Skeletal muscle tissue (tissue), 4 donors: Measurements from ENCODE around the gene RING1. TPM values are rescaled to one million over a fixed set of nuclear protein-coding genes. Genes with fewer than 3 reads are reported as not detected.
A peak's percentile ranks its signal among the peaks of the same experiment; 100 is the strongest.

Experiments used
- H3K27ac ChIP-seq: one replicate; pipeline ENCODE4 v1.7.0; 2013; ENCODE audit warnings: mild to moderate bottlenecking, low read depth, low read length, inconsistent platforms
- H3K27me3 ChIP-seq, 3 donors: one replicate each; pipeline ENCODE4 v1.7.0; 2013; ENCODE audit warnings: low read length in 3 of 3; ENCODE audit not compliant: control insufficient read depth in 3 of 3, insufficient read depth in 3 of 3
- H3K36me3 ChIP-seq, 3 donors: one replicate each; pipeline ENCODE4 v1.7.0; 2013; ENCODE audit warnings: low read length in 3 of 3; ENCODE audit not compliant: control insufficient read depth in 3 of 3, insufficient read depth in 3 of 3
- H3K4me1 ChIP-seq, 3 donors: one replicate each; pipeline ENCODE4 v1.7.0; 2013; ENCODE audit warnings: low read length in 3 of 3, mild to moderate bottlenecking in 3 of 3; ENCODE audit not compliant: control insufficient read depth in 3 of 3, insufficient read depth in 3 of 3
- H3K4me3 ChIP-seq, 3 donors: one replicate each; pipeline ENCODE4 v1.7.0; 2013; ENCODE audit warnings: low read length in 3 of 3
- H3K9ac ChIP-seq, 3 donors: one replicate each; pipeline ENCODE4 v1.7.0; 2013; ENCODE audit warnings: low read length in 3 of 3, mild to moderate bottlenecking in 3 of 3, moderate library complexity in 2 of 3, low read depth in 1 of 3
- H3K9me3 ChIP-seq, 3 donors: one replicate each; pipeline ENCODE4 v1.7.0; 2013; ENCODE audit warnings: low read length in 3 of 3; ENCODE audit not compliant: control insufficient read depth in 3 of 3
- total RNA-seq: library from RNA; depleted of rRNA; stranded (reverse); fragments of >200 nt; gene quantifications from one replicate; pipeline ENCODE4 v1.2.3, GENCODE V29; 2014
- donor health status: Osteomylitis.

RING1 gene
- 20.4 TPM for total RNA-seq

GRCh38 chr6:33208091-33208967 lies at the start of gene RING1:
Gene RING1, plus strand, starts transcription at chr6:33208500. Its CDS starts 323 bp downstream, at chr6:33208823.
- peaks cover 0 to 3% (median 0%) of the 10 kb centered on the region in 3 donors for H3K27me3 ChIP-seq
- H3K27ac ChIP-seq, result peak within 1 kb of the TSS; percentile 95
- H3K36me3 ChIP-seq, result peaks cover 24 to 31% (median 27%) of the 10 kb centered on the region in 3 donors
- peaks cover 22 to 43% (median 31%) of the 10 kb centered on the region in 3 donors for H3K4me1 ChIP-seq
- H3K9me3 ChIP-seq, result no peaks in the 10 kb centered on the region
- H3K4me3 ChIP-seq, result peak within 1 kb of the TSS; percentile 82 to 88 (median 88)
- H3K9ac ChIP-seq, result peak within 1 kb of the TSS; percentile 96 to 100 (median 98)

DNA sequence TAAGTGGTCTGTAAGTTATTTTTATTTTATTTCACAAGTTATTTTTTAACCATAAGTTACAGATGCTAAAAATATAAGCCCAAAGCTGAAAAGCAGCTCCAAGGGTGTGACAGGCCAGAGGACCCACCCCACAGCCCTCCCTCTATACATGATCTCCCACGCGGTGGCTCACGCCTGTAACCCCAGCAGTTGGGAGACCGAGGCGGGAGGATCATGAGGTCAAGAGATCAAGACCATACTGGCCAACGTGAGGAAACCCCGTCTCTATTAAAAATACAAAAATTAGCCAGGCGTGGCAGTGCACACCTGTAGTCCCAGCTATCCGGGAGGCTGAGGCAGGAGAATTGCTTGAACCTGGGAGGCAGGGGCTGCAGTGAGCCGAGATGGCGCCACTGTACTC lies 48.2 kb upstream of the RING1 start:
- H3K27me3 ChIP-seq, result no peaks in the 10 kb centered on the region
- no peaks in the 10 kb centered on the region for H3K9me3 ChIP-seq
- H3K36me3 ChIP-seq, result no peaks in the 10 kb centered on the region
- H3K4me3 ChIP-seq, result no peak overlapping the region
- no peak overlapping the region for H3K27ac ChIP-seq
- H3K4me1 ChIP-seq, result peaks cover 7 to 21% (median 20%) of the 10 kb centered on the region in 3 donors
- no peak overlapping the region for H3K9ac ChIP-seq

DNA sequence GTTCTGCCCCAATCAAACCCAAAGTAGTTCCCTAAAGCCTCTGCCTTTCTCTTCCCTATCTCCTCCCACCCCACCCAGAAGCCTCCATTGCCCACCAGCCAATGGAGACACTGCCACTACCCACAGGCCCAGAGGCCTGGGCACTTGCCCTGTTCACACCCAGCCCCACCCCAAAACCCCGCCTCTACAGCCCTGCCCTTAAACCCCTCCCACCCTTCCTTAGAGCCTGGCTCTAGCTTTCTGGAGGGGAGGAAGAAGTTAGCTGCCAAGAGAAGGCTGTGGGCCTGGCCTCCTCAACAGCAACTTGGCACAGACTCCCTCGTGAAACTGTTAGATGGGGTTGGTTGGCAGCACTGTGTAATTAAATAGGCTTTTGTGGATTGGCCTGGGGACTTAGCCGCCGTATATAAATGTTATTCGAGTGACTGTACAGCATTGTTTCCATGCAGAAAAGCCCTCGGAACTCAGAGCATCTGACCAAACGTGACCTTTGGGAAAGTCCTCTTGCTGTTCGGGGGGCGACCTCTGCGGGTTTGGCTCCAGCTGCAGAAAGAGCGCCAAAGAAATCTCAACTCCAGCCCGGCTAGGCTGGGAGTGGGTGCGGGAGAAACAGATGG lies 47.5 kb upstream of the RING1 start:
- H3K4me3 ChIP-seq, result no peak overlapping the region

GRCh38 chr6:33161354-33162331 lies 46.7 kb upstream of the RING1 start:
- Histone ChIP-seq H3K9me3 (no peaks in the 10 kb centered on the region), H3K4me1 (peaks cover 7 to 21% (median 20%) of the 10 kb centered on the region in 3 donors), H3K9ac (peak overlapping the region; percentile 51 to 76 (median 74)), H3K36me3 (no peaks in the 10 kb centered on the region), H3K4me3 (peak overlapping the region; percentile 63 to 67 (median 66)), H3K27ac (peak overlapping the region; percentile 56), H3K27me3 (no peaks in the 10 kb centered on the region)

More for the DNA sequence above, 47.5 kb upstream of the RING1 start:
- H3K9ac ChIP-seq, result peak overlapping the region in 2 of 3 donors; percentile 51 to 76
- H3K4me1 ChIP-seq, result peaks cover 7 to 21% (median 20%) of the 10 kb centered on the region in 3 donors
- H3K27ac ChIP-seq, result peak overlapping the region; percentile 56
- no peaks in the 10 kb centered on the region for H3K9me3 ChIP-seq
- no peaks in the 10 kb centered on the region for H3K27me3 ChIP-seq
- H3K36me3 ChIP-seq, result no peaks in the 10 kb centered on the region

DNA sequence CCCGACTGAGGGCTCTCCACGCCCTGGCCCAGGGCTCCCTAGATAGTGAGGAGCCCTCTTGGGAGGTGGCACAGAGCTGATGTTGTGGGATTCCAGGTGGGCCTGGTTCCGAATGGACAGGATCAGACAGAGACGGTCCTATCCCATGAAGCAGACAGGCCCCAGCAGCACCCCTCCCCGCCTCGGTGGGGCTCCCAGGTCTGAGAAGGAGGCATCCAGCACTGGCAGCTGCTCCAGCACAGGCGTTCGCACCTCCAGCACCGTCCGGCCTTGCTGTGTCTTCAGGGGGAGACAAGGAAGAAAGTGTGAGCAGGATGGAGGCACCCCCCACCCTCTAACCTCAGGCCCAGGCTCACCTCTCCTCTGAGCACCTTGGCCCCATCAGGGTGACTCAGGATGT lies 44.8 kb upstream of the RING1 start:
- H3K4me3 ChIP-seq, result no peak overlapping the region
- H3K9me3 ChIP-seq, result no peaks in the 10 kb centered on the region
- H3K27ac ChIP-seq, result no peak overlapping the region
- no peak overlapping the region for H3K9ac ChIP-seq
- no peaks in the 10 kb centered on the region for H3K27me3 ChIP-seq
- no peaks in the 10 kb centered on the region for H3K36me3 ChIP-seq
- H3K4me1 ChIP-seq, result peaks cover 7 to 21% (median 20%) of the 10 kb centered on the region in 3 donors

GRCh38 chr6:33164176-33164575 lies 44.1 kb upstream of the RING1 start:
- peaks cover 7 to 21% (median 20%) of the 10 kb centered on the region in 3 donors for H3K4me1 ChIP-seq
- no peaks in the 10 kb centered on the region for H3K27me3 ChIP-seq
- no peaks in the 10 kb centered on the region for H3K36me3 ChIP-seq
- H3K9ac ChIP-seq, result no peak overlapping the region
- no peaks in the 10 kb centered on the region for H3K9me3 ChIP-seq
- H3K4me3 ChIP-seq, result no peak overlapping the region
- no peak overlapping the region for H3K27ac ChIP-seq

GRCh38 chr6:33164665-33165373 lies 43.5 kb upstream of the RING1 start:
- H3K9ac ChIP-seq, result no peak overlapping the region
- no peaks in the 10 kb centered on the region for H3K27me3 ChIP-seq
- no peaks in the 10 kb centered on the region for H3K9me3 ChIP-seq
- H3K36me3 ChIP-seq, result no peaks in the 10 kb centered on the region
- peaks cover 7 to 21% (median 20%) of the 10 kb centered on the region in 3 donors for H3K4me1 ChIP-seq
- H3K27ac ChIP-seq, result no peak overlapping the region
- H3K4me3 ChIP-seq, result no peak overlapping the region

- Histone ChIP-seq H3K27me3 (no peaks in the 10 kb centered on the region), H3K9ac (no peak overlapping the region), H3K4me3 (no peak overlapping the region), H3K4me1 (peaks cover 7 to 17% (median 16%) of the 10 kb centered on the region in 3 donors), H3K27ac (no peak overlapping the region), H3K9me3 (no peaks in the 10 kb centered on the region), H3K36me3 (no peaks in the 10 kb centered on the region)
These were observed 42.6 kb upstream of the RING1 start for GRCh38 chr6:33165581-33166258.
